Mucosa of rectum (tissue), 2 donors: ENCODE measurements around the gene TRMT5.

Experiments
- H3K27ac ChIP-seq, 2 donors: one replicate each; pipeline ENCODE4 v1.7.0; 2013; ENCODE audit warnings: inconsistent platforms in 2 of 2, low read depth in 2 of 2, low read length in 2 of 2
- H3K27me3 ChIP-seq, 2 donors: one replicate each; pipeline ENCODE4 v1.7.0; 2013; ENCODE audit warnings: low read length in 2 of 2; ENCODE audit not compliant: control insufficient read depth in 2 of 2, insufficient read depth in 2 of 2
- H3K36me3 ChIP-seq, 2 donors: one replicate each; pipeline ENCODE4 v1.7.0; 2013; ENCODE audit warnings: low read length in 2 of 2; ENCODE audit not compliant: control insufficient read depth in 2 of 2, insufficient read depth in 2 of 2
- H3K4me1 ChIP-seq, 2 donors: one replicate each; pipeline ENCODE4 v1.7.0; 2013; ENCODE audit warnings: low read length in 2 of 2, mild to moderate bottlenecking in 1 of 2; ENCODE audit not compliant: control insufficient read depth in 2 of 2, insufficient read depth in 2 of 2
- H3K4me3 ChIP-seq, 2 donors: one replicate each; pipeline ENCODE4 v1.7.0; 2013; ENCODE audit warnings: low read length in 2 of 2
- H3K9ac ChIP-seq, 2 donors: one replicate each; pipeline ENCODE4 v1.7.0; 2013; ENCODE audit warnings: low read length in 2 of 2, low read depth in 1 of 2, mild to moderate bottlenecking in 1 of 2
- H3K9me3 ChIP-seq, 2 donors: one replicate each; pipeline ENCODE4 v1.7.0; 2013; ENCODE audit warnings: low read length in 2 of 2; ENCODE audit not compliant: control insufficient read depth in 2 of 2
- donor health status: healthy.
- donor health status: Normal muscosa, but diverticular disease.

Gene TRMT5

GRCh38 chr14:60980811-60981632, at the start of gene TRMT5, which contains the start of gene SLC38A6:
Gene TRMT5, minus strand, starts transcription at chr14:60981079. Its CDS starts 106 bp downstream, at chr14:60980973.
Gene SLC38A6, plus strand, starts transcription at chr14:60981245. Its CDS starts 33 bp downstream, at chr14:60981278.
- peaks cover 0 to 5% of the 10 kb centered on the region in 2 donors for H3K36me3 ChIP-seq
- peak within 1 kb of the TSS; percentile 82 to 98 for H3K4me3 ChIP-seq
- peaks cover 12 to 13% of the 10 kb centered on the region in 2 donors for H3K4me1 ChIP-seq
- H3K9me3 ChIP-seq = no peaks in the 10 kb centered on the region
- no peaks in the 10 kb centered on the region for H3K27me3 ChIP-seq
- H3K9ac ChIP-seq = peak within 1 kb of the TSS; percentile 82 to 88
- H3K27ac ChIP-seq = peak within 1 kb of the TSS; percentile 67 to 84

- H3K4me1 ChIP-seq = no peaks in the 10 kb centered on the region
- H3K27me3 ChIP-seq = no peaks in the 10 kb centered on the region
- no peak overlapping the region for H3K4me3 ChIP-seq
- H3K9ac ChIP-seq = no peak overlapping the region
- H3K27ac ChIP-seq = no peak overlapping the region
- H3K36me3 ChIP-seq = no peaks in the 10 kb centered on the region
- no peaks in the 10 kb centered on the region for H3K9me3 ChIP-seq
These were observed 45.6 kb upstream of the TRMT5 start for GRCh38 chr14:61026526-61026925.

- H3K27me3 ChIP-seq = no peaks in the 10 kb centered on the region
- H3K36me3 ChIP-seq = no peaks in the 10 kb centered on the region
- no peaks in the 10 kb centered on the region for H3K9me3 ChIP-seq
- no peaks in the 10 kb centered on the region for H3K4me1 ChIP-seq
- H3K4me3 ChIP-seq = no peak overlapping the region
- no peak overlapping the region for H3K9ac ChIP-seq
- no peak overlapping the region for H3K27ac ChIP-seq
These were observed 44.7 kb upstream of the TRMT5 start for GRCh38 chr14:61025251-61026223.

- H3K9ac ChIP-seq = no peak overlapping the region
- H3K9me3 ChIP-seq = no peaks in the 10 kb centered on the region
- H3K4me3 ChIP-seq = no peak overlapping the region
- no peak overlapping the region for H3K27ac ChIP-seq
- H3K36me3 ChIP-seq = no peaks in the 10 kb centered on the region
- H3K27me3 ChIP-seq = no peaks in the 10 kb centered on the region
- H3K4me1 ChIP-seq = no peaks in the 10 kb centered on the region
These were observed 38.7 kb upstream of the TRMT5 start for GRCh38 chr14:61019537-61019936.

- Histone ChIP-seq H3K4me1 (no peaks in the 10 kb centered on the region), H3K4me3 (no peak overlapping the region)
These were observed 22.7 kb upstream of the TRMT5 start for GRCh38 chr14:61003571-61003970.

GRCh38 chr14:60999536-60999935, 18.7 kb upstream of the TRMT5 start:
- no peaks in the 10 kb centered on the region for H3K36me3 ChIP-seq
- H3K4me3 ChIP-seq = no peak overlapping the region
- no peaks in the 10 kb centered on the region for H3K4me1 ChIP-seq
- H3K9ac ChIP-seq = no peak overlapping the region
- no peaks in the 10 kb centered on the region for H3K9me3 ChIP-seq
- no peak overlapping the region for H3K27ac ChIP-seq
- no peaks in the 10 kb centered on the region for H3K27me3 ChIP-seq

More at GRCh38 chr14:61003571-61003970, 22.7 kb upstream of the TRMT5 start:
- Histone ChIP-seq H3K36me3 (no peaks in the 10 kb centered on the region), H3K27ac (no peak overlapping the region), H3K9ac (no peak overlapping the region), H3K27me3 (no peaks in the 10 kb centered on the region), H3K9me3 (no peaks in the 10 kb centered on the region)

- H3K9me3 ChIP-seq = no peaks in the 10 kb centered on the region
These were observed 17.7 kb upstream of the TRMT5 start for GRCh38 chr14:60998617-60999016.

GRCh38 chr14:60989599-60989998, 8.7 kb upstream of the TRMT5 start:
- no peaks in the 10 kb centered on the region for H3K9me3 ChIP-seq
- H3K4me1 ChIP-seq = no peaks in the 10 kb centered on the region
- no peak overlapping the region for H3K9ac ChIP-seq
- H3K27ac ChIP-seq = no peak overlapping the region
- H3K36me3 ChIP-seq = peaks cover 7 to 12% of the 10 kb centered on the region in 2 donors
- no peaks in the 10 kb centered on the region for H3K27me3 ChIP-seq
- no peak overlapping the region for H3K4me3 ChIP-seq

More at GRCh38 chr14:60998617-60999016, 17.7 kb upstream of the TRMT5 start:
- H3K4me3 ChIP-seq = no peak overlapping the region
- no peak overlapping the region for H3K9ac ChIP-seq
- no peaks in the 10 kb centered on the region for H3K36me3 ChIP-seq
- H3K27ac ChIP-seq = no peak overlapping the region
- H3K4me1 ChIP-seq = no peaks in the 10 kb centered on the region
- H3K27me3 ChIP-seq = no peaks in the 10 kb centered on the region

- Histone ChIP-seq H3K9me3 (no peaks in the 10 kb centered on the region), H3K36me3 (peaks cover 5% of the 10 kb centered on the region in 2 donors), H3K27me3 (no peaks in the 10 kb centered on the region), H3K4me3 (no peak overlapping the region), H3K27ac (no peak overlapping the region), H3K4me1 (peaks cover 5 to 7% of the 10 kb centered on the region in 2 donors), H3K9ac (no peak overlapping the region)
These were observed 5.6 kb upstream of the TRMT5 start for GRCh38 chr14:60986500-60986899.

- H3K36me3 ChIP-seq = peaks cover 3 to 5% of the 10 kb centered on the region in 2 donors
- peaks cover 12 to 13% of the 10 kb centered on the region in 2 donors for H3K4me1 ChIP-seq
- H3K4me3 ChIP-seq = no peak overlapping the region
- no peaks in the 10 kb centered on the region for H3K27me3 ChIP-seq
- no peak overlapping the region for H3K9ac ChIP-seq
- no peaks in the 10 kb centered on the region for H3K9me3 ChIP-seq
- no peak overlapping the region for H3K27ac ChIP-seq
These were observed 3.3 kb upstream of the TRMT5 start for GRCh38 chr14:60984196-60984595.
